Measurements from ENCODE around the gene CHML.

Gene CHML

DNA sequence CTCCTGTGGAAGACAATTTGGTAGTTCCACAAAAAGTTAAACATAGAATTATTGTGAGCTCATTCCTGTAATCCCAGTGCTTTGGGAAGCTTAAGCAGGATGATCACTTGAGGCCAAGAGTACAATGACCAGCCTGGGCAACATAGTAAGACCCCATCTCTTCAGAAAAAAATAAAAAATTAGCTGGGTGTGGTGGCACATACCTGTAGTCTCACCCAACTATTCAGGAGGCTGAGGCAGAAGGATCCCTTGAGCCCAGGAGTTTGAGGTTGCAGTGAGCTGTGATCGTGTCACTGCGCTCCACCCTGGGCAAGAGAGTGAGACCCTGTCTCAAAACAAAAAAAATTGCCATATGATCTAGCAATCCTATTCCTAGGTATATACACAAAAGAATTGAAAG lies 4.1 kb upstream of the CHML start:
- DNase-seq = no peak

DNA sequence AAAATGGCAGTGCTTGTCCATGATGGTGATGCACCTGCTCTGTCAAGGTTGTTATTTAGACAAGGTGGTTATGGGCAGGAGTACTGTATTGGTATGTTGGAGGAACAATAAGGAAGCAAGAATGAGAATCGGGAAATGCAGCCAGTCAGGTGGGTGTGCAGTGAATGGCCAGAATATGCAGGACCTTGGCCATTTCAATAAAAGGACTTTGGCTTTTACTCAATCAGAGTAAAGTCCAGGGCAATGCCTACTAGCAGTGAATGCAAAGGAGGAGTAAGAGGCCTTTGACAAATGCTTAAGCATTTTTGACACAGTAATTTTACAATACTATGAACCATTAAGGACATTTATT lies 2.4 kb upstream of the CHML start:
- DNase-seq = no peak

DNA sequence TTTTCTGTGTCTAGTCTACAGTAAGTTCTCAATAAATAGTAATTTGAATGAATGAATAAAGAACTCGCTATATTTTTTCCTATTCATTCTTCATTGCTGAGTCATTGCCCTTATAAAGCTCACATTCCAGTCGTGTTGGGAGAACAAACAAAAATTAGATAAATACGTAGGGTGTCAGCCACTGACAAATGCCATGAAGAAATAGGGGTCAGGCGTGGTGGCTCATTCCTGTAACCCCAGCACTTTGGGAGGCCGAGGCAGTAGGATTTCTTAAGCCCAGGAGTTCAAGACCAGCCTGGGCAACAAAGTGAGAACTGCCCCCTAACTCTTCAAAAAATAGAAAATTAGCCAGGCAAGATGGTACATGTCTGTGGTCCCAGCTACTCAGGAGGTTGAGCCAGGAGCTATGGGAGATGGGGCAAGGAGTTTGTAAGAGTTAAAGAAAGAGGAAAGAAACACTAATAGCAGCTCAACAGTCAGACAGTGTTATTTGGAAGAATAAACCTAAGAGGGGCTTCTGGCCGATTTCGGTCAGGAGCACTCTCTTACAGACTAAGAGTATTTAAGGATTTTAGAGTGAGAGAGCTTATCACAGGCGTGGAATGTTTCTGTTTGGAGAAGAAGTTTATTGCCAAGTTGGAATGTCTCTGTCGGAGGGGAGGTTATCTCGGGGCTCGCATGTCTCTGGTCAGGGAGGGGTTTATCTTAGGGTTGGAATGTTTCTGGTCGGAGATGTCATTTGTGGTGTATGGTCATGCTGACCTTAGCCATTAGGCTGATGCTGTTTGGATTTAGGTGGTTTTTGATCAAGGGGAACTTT lies 1.8 kb upstream of the CHML start:
- DNase-seq = no peak

DNA sequence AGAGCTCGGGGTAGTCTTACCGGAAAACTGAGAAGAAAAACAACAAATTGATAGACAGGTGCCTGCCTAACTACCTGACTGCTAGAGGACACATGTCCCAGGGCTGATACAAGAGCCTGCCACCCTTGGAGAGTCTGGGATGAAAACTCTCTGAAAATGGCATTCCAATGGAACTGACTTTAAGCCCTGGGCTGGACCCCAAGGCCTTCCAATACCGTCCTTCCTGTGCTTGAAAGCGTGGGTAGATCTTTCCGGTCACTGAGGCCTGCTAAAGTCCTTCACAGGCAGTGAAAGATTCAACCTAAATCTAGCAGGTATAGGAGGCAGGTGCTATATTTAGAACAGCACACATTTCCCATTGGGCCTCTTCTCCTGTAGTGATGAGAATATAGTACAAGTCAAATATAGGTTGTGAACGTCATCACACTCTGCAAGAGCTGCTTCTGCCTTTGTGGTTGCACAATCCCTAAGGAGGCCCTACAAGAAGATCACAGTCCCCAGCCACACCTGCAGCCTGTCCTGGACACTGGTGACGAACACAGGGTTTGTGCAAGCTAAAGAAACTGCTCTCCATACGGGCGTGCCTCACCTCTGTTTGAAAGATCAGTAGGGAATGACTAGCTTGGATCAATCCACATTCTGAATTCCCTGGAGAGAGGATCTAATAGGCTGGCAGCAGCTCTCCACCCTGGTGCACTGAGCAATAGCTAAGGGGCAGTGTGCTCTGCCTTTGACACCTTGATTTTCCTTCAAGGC lies 876 bp upstream of the CHML start:
- peak in 2 of 14 donors; percentile 19 to 27 for DNase-seq

DNA sequence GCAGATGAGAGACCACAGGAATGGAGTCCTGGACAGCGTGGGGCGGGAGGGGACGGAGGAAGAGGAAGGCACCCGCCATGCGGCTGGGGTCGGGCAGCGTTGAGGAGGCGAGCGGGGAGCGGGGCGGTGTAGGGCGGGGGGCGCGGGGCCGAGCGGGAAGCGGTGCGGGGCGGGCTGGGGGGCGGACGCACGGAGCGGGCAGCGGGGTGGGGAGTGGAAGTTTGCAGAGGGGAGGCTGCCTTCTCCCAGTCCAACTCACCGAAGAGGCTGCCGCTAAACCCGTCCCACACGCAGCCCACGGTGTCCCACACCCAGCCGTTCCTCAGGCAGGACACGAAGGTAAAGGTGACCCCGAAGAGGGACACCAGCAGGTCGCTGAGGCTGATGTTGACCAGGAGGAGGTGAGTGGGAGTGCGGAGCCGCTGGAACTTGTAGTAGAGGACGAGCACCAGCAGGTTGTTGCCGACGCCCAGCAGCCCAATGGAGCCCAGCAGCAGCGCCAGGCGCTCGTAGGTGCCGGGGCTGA lies 483 bp downstream of the CHML start:
- peak in 8 of 14 donors; percentile 9 to 78 (median 52) for DNase-seq

DNA sequence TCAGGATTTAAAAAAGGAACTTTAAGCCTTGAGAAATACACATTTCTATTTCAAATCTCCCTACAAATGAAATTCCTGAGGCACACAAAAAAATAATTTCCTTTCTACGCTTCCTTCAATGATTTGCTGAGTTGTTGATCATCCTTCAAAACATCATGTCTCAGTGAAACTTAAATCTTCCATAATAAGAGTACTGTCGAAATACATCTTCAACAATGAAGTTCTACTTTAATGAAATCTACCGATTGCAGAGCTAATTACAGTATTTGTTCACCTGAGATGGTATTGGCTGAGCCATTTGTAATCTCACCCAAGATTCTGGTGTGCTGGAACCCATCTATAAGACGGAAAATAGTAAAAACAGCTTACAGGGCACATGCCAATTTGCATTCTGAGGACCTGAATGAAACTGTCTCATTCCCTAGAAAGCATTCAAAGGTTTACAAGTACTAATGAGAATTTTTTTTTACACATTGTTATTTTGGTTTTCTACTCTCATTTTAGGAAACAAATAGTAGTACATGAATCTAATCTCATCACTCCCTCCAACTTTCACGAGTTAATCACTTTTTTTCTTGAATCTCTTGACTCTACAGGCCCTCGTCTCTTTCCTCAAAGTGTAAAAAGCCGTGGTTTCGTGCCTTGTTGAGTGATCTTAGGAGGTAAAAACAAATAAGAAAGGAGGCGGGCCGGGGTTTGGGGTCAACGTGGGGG lies 1.1 kb downstream of the CHML start:
- no peak for DNase-seq

DNA sequence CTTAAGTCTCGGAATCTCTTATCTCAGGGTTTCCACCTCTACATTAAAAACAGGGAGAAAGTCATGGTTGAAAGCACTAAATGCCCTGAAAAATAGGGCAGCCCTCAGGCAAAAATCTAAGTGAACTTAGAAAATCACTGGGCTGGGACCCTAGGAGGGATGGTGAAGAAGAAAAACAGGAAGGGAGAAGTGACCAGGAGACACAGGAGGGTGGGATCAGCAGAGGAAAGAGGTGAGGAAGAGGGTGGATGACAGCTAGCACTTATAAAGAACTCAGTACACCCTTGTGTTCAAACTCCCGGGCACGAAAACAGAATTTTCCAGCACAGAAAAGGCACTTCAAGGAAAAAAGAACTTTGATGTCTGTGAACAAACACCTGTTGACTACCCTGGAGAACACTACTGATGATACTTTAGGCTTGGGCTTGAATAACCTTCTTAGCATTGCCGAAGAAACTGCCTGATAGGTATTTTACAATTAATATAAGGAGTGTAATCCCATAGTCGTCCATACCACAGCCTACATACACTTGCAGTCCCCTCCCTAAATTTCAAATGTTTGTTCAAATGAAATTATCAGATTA lies 2.0 kb downstream of the CHML start:
- DNase-seq = no peak

DNA sequence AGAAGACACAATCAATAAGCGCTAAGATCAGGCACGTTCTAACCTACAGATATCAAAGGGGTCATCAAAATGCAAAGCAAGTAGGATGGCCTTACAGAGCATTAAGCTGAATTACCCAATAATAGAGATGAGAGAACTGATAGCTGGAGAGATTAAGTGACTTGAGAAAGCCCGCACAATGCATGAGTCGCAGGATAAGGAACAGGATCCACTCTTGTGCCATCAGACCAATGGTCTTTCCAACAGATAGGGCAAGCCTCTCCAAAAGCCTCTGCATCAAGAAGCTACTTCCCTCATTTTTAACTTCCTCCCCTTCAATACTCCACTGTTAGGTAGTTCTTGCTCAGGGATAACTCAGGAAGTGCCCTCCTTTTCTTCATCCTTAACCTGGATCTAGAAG lies 2.6 kb downstream of the CHML start:
- no peak for DNase-seq

DNA sequence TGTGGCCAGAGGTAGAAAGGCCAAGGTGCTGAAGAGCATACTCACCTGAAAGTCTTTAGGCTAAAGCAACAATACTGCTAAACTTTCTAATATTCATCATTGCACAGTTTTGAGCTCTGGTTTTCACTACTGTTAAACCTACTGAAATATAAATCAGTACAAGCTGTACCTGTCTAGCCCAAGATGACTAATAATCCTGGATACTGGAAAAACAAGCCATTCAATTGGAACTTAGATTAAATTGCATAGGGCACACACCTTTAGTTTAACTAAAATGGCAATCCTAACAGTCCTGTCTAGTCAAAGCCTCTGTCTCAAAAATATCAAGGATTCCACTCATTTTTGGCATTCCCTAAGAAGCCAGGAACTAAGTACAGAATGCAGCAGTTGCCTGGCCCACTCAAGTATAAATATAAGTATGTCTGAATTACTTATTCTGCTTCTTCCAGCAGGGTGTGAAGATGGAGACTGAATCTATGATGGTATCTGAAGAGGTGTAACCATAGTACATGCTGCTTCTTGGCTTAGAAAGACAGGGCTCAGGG lies 3.1 kb downstream of the CHML start:
- DNase-seq = no peak

DNA sequence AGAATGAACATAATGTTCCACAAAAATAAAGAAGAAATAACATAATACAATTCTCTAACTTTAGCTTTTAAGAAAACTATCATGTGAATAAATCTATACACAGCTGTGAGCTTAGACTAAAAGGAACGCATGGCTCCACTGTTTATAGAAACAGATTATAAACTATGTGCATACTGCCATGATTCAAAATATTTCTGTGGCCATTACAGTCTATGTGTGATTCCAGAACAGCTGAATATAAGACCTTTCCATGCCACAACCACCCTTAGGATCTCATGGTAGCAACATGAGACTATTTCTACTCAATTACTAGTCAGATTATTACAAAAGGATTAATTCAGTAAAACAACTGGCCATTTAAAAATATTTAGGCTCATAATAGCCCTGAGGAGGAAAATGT lies 3.9 kb downstream of the CHML start:
- no peak for DNase-seq

DNA sequence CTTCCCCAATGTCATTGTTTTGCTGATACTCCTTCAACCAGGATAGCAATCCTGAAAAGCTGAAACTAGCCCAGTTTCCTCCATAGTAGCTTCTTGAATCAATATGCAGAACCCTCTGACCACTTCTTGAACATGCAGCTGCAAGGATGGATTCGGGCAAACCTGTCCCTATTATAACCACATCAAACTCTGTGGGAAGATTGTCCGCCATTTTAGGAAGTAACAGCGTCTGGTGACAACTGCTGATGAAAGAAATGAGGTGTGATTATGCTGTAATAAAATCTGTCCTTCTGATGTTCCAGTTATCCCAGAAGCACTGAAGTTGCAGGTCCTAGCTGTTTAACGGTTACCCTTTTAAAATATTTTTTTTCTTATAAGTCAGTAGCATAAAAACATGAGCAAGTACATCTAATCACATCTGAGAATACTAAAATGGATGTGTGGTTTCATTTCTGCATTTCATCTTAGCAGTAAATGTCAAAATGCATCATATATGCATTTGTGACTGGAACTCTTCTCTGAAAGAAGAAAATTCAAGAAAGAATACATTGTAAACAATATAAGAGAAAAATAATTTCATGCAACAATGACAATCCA lies 4.5 kb downstream of the CHML start:
- DNase-seq = no peak

DNA sequence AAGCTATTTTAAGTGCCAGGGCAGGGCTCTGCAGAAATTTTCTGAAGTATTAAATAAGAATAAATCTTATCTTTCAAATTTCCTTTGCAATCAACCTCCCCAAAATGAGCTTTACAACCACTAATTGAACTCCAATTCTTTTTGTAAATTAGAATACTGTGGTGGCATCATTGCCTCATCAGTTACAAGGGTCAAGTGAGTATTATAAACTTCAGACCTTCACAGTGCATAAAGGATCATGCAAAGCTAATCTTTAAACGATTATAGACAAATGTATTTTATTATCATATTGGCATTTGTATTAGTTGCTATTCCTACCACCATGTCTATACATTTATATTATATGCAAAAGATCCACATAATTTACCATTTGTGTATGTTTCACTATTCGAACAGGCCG lies 7.2 kb downstream of the CHML start:
- no peak for DNase-seq

DNA sequence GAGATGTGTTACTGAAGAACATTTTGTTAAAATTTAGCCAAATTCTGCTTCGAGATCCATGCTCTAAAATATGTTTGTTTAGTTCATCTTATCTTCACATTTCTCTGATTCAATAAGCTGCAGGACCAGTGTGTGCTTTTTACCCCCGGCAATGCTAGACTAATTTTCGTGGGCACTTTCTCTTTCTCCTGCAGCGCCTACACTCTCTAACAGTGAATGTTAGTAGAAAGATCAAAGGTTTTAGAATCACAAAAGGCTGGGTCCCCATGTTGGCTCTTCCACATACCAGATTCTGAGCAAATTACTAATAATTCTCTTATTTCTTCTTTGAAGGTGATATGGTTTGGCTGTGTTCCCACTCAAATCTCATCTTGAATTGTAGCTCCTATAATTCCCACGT lies 8.5 kb downstream of the CHML start:
- DNase-seq = no peak

DNA sequence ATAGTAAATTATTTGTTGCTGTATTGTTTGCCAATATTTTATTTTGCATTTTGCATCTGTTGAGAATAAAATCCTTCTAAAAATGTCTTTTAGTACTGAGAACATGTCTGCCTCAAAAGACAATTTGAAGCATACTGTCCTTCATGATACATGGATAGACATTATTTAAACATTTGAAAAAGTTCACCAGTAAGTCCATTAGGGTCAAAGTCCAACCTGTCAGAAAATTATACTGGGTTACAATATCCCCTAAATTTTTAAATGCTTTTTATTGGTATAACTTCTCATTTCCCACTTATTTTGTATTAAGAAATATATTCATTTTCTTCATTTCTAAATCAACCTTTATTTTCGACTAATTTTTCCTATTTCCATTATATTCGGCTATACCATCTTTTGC lies 9.3 kb downstream of the CHML start:
- DNase-seq = no peak

DNA sequence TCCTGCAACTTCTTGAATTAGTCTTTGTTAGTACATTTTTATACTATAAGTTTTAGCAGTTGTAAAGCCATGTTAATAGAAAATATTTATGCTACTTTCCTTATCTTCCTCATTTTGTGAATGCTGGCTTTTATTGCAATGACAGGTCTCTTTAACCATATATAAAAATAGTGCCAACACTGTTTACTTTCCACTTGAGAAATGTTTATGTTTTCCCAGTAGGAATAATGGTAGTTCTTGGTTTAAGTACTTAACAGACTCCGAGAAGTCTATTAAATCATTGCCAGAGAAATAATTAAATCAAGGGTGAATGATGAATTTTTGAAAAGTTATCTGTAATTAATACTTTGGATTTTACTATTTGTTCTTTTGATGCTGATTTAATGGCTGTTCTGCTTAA lies 9.7 kb downstream of the CHML start:
- no peak for DNase-seq

DNA sequence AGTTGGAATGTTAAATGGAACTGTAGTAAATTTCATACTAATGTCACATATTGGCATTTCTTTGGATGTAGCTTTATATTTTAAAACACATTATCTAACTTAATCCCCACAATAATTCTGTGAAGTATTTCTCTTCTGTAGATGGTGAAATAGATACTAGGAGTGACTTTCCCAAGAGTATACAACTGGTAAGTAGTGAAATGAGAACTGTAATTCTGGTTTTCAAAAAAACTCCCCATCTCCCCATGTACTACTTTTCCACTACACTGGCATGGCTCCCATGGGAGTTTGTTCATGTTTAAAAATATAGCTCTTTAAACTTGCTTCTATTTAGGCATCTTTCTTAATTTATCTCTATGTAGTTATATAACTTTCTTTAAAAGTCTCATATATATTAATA lies 10.2 kb downstream of the CHML start:
- DNase-seq = no peak

DNA sequence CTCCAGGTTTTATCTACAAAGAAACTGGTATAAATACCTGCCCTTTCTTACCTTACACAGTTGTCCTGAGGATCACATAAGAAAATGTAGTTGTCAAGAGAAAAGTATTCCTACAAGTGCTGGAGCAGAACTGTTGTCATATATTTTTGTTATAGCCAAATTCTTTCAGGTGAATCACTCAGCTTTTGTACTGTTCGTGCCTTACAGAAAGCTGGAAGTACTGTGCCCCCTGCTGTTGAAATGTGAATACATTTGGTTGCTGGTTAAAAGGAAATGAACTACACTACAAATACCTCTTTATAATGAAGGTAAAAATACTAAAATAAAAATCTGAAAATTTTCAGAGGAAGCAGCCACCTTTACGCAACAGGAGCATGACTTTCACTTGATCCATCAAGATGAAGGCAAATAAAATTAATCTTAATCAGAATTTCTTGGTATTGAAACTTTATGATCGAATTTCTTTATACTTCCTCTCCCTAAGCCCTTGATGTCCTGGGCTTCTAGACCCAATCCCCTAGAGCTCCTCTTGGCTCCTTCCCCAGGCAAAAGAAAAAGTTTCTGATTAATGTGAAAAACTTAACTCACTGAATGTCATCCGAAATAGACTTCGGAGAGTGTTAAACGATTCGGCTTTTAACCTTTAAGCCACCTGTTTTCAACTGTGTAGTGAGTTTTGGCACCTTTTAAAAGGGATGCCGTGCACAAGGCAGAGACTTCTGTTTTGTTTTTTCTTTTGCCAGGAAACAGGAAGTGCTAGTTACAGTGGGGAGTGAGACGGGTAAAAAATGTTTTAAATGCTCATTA lies 12.5 kb downstream of the CHML start:
- DNase-seq = no peak

DNA sequence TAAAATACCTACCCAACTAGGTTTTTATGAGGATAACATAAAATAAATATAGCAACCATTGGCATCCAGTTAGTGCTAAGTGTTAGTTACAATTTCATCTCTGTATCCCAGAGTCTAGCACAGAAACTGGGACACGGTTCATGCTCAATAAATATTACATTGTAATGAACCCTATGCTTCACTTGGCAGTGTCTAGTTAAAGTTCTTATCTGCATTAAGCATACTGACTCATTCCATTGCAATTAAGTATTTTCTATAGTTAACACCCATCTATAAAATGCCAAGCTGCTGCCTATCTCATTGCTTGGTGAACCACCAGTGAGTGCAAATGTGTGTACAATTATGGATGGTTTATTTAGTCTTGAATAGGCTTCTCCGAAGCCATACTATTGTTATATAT lies 15.2 kb downstream of the CHML start:
- DNase-seq = no peak

DNA sequence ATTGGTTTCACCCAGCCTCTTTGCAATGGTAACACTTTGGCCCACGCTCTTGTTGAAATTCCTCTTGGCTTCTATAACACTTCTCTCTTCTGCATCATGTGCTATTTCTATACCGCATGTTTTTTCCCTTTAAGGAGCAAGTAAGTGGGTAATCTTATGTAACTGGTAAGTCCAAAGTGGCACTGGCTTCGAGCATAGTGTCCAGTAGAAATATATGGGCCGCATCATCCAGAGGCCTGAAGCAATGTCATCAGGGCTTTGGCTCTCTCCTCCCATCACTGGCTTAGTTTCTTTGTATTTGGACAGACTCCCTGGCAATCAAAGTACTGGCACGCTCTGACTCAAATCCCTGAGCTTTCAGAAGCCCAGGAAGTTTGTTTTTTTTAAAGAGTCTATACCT lies 17.5 kb downstream of the CHML start:
- no peak for DNase-seq

DNA sequence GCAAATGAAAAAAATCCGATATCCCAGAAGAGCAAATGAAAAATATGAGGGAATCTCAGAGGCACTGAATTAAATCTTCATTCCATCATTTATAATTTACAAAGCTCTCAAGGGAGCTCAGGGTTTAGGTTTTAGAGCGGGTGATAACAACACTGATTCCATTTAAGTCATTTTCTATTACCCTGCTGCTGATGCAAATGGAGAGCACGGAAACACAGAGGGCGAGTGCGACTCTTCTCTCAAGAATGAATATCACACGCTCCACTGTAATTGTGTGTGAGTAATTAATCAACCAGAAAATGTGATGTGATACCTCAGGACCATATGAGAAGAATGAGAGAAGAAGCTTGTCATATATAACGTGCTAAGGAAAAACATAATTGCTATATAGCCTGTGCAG lies 22.7 kb downstream of the CHML start:
- no peak for DNase-seq
